ENCODE measurements around the gene CGB3.
A peak's percentile ranks its signal among the peaks of the same experiment; 100 is the strongest.
"Not testable (repeated sequence)": the region's sequence is repeated elsewhere in the genome, so short reads cannot be mapped to it uniquely, and the experiment has no call there.

CGB3 gene

GRCh38 chr19:49024233-49024632 lies at the start of gene CGB3:
Gene CGB3 (minus strand): TSS chr19:49024333. CDS start chr19:49023971, 362 bp downstream.
- not testable (repeated sequence) for DNase-seq

DNA sequence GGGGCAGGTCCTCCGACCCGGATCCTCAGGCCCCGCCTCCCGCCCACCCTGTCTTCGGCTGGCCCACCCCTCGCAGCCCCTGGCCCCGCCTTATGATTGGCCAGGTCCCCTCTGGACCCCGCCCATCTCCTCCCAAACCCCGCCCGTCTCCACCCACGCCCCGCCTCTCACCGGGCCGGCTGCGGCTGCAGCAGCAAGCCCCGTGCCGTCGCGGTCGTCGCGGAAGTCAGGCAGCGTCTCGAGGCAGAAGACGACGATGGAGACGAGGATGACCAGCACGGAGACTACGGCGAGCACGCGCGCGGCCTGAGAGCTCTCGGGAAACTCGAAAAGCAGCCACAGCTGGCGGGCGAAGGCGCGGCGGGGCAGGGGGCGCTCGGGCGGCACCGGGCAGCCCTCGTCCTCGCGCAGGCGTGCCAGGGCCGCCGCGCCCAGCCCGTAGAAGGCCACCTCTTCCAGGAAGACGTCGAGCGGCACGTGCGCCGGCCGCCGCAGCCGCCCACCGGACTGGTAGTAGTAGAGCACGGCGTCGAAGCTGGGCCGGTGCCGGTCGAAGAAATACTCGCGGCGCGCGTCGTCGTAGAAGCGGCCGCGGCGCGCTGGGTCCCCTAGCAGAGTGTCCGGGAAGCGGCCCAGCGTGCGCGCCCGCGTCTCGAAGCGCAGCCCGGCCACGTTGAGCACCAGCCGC lies 47.9 kb upstream of the CGB3 start:
- no peak for DNase-seq

DNA sequence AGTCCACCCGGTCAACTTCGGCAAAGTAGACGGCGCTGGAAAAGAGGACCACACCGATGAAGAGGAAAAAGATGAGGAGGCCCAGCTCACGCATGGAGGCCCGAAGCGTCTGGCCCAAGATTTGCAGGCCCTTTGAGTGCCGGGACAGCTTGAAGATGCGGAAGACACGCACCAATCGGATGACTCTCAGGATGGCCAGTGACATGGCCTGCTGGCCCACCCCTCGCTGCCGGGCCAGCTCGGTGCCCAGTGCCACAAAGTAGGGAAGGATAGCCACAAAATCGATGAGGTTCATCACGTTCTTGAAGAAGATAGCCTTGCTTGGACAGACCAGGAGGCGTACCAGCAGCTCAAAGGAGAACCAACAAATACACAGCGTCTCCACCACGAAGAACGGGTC lies 46.3 kb upstream of the CGB3 start:
- DNase-seq = no peak

DNA sequence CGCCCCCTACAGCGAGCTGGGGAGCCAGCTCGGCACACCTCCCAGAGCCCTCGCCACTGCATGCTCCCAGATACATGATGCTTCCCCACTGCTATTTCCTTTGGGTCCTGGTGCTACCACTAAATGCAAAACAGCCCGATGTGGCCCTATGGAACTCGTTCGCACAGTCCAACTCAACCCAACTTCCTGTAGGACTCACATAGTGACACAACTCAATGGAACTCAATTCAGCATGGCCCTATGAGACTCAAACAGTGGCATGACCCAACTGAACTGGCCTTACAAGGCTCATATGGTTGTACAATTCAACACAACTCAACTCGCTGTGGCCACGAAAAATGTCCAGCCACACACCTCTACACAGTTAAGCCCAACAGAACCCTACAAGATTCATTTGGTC lies 44.9 kb upstream of the CGB3 start:
- no peak for DNase-seq

DNA sequence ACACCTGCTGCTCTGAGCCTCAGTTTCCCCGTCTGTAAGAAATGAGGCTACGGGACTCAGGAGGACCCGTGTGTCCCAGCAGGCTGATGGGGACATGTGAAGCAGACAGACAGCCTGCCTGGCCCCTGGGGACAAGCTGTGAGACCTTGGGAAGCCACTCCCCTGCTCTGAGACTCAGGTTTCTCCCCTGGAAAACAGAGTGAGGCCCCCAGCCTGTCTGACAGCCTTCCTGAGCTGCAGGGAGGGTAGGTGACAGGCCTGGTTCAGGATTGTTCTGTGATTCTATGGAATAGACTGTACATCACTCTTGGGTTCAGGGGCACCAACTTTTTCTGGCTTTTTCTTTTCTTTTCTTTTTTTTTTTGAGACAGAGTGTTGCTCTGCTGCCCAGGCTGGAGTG lies 43.4 kb upstream of the CGB3 start:
- no peak for DNase-seq

DNA sequence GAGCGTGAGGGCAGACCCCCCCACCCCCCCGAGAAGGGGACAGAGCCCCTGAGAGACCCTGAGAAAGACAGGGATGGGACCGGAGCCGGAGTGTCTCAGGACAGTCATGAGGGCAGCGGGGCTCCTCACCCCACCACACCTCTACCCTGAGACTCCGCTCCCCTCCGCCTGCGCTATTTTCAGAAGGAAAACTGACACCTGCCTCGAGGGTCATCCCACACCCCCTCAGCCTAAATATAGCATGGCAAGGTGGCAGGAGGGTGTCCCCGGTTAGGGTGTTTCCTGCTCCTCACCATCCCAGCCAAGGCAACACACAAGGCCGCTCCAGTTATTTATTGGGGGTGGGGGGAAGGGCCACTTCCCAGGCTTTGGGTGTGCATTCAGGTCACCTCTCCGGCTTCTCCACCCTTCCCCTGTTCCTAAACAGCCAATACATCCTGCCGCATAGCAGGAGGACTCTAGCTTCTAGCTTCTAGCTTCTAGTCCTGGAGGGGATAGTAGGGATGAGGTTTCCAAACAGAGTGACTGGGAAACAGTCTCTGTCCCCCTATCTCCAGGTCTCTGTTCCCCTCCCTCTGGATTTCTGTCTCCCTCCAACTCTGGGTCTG lies 41.9 kb upstream of the CGB3 start:
- DNase-seq = no peak

- DNase-seq = no peak
Observed at GRCh38 chr19:49064768-49065611, 40.9 kb upstream of the CGB3 start, which contains the start of gene NTF4. Gene NTF4 (minus strand): TSS chr19:49064818. CDS start chr19:49061997, 2,821 bp downstream.

- DNase-seq = no peak
Observed at GRCh38 chr19:49064029-49064629, 40.0 kb upstream of the CGB3 start.

DNA sequence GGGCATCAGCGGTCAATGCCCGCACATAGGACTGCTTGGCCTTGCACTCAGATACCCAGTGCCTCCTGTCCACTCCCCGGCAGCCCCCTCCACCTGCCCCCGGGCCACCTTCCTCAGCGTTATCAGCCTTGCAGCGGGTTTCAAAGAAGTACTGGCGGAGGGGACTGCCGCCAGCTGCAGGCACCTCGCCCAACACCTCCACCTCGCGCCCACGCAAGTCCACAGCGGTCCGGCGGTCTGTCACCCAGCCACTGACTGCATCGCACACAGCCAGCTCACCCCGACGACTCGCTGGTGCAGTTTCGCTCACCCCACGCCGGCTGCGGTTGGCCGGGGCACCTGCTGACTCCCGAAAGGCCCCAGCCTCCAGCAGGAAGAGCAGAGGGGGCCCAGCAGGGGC lies 37.3 kb upstream of the CGB3 start:
- no peak for DNase-seq

DNA sequence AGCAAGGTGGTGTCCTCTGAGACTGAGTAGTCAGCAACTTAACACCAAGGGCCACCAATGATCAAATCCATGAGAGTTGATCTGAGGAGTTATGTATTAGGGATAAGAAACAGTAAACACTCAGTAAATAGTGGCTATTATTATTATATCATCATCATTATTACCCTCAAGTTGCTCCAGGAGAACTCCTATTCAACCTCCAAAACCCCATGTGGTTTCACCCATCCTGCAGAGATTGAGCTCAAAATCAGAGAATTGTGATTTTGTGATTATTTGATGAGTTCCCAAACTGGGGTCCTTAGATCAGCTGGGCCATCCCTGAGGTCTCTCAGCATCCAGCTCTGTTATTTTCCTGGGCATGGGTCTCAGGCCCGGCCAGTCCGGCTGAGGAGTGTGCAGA lies 36.9 kb upstream of the CGB3 start:
- no peak for DNase-seq

DNA sequence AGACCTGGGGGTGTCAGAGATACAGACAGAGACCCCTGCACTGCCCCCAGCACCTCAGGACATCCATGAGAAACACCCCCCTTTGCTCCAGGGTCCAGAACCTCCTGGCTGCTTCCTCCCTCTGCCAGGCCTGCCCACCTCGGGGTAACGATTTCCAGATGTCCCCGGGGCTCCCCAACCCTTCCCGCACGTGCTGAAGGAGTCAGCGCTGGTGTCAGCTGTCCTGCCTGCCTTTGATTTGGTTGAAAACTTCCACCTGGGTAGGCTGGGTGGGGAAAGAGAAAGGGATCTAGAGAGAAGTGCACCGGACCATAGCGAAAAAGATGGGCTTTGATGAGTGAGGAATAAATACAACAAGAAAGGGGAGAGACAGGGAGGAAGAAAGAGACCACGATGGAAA lies 34.9 kb upstream of the CGB3 start:
- no peak for DNase-seq

DNA sequence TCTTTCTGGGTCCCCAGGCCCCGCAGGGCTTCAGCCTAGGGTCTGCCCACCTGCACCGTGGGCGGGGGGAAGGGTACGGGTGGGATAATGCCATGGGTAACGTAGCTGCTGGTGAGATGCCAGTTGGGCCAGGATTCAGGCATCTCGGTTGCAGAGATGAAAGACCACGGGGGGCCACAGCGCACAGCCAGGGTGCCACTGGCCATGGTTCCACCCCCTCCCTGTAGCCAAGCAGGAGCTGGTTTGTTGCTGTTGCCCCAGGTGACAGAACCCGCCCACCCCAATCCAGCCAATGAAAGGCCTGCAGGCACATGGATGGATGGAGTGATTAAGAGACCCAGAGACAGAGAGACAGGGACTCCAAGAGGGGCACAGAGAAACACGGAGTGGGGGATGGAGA lies 34.4 kb upstream of the CGB3 start:
- no peak for DNase-seq

- DNase-seq = no peak
Observed at GRCh38 chr19:49057636-49058234, 33.6 kb upstream of the CGB3 start, which contains the start of gene CGB7. Gene CGB7 (minus strand): TSS chr19:49057749. CDS start chr19:49055375, 2,374 bp downstream.

- not testable (repeated sequence) for DNase-seq
Observed at GRCh38 chr19:49056902-49057596, 32.9 kb upstream of the CGB3 start.

DNA sequence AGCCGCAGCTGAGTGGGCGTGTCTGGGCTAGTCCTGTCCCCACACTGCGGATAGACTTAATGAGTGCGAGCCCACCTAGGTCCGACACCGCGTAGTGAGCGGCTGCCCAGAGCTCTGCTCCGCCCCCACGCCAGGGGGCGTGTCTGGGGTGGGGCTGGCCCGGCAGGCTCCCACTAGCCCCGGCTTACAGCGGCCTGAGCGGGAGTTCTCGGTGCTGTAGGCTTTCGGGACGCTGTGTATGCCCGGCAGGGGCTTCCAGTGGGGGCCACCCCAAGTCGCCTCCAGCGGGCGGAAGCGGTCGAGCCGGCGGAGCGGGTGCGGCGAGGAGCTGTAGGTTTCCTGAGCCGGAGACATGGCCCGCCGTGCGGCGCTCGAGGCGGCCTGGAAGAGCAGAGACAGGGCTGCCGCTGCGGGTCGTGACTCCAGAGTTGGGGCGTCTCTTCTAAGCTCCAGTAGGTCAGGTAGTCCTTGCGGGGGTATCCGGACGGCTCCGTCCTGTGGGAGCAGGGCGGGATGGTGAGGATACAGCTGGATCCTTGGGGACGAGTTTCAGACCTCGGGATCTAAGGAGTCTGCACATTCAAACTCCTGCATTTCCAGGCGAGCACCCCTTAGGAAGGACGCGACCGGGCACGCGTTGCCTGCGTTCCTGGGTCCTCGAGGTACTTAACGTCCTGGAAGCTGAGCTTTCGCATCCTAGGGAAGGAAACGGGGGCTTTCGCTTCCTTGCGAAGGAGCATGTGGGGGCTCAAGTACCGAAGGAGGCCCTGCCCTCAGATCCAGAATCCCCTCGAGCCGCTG lies 32.2 kb upstream of the CGB3 start:
- DNase-seq = peak in 3 of 4 experiments; percentile 18 to 42 (median 20)

DNA sequence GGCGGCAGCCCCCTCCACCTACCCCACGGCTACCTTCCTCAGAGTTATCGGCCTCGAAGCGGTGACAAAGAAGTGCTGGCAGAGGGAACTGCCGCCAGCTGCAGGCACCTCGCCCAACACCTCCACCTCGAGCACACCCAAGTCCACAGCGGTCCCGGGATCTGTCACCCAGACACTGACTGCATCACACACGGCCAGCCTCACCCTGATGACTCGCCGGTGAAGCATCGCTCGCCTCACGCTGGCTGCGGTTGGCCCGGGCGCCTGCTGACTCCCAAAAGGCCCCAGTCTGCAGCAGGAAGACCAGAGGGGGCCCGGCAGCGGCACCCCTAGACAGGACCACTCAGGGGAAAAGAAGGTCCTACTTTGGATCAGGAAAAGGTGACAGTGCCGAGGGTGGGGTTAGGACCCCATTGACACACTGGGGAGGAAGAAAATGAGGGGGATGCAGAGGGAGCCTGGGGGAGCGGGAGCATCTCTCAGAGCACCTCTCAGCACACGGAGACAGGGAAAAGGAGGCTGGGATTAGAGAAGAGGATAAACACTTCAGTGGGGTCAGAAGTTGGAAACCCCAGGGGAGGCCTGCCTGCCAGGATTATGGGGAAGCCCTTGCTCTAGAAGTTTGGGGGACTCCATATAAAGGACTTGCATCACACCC lies 26.4 kb upstream of the CGB3 start:
- DNase-seq = not testable (repeated sequence)

GRCh38 chr19:49049834-49050233 lies 25.7 kb upstream of the CGB3 start:
- not testable (repeated sequence) for DNase-seq

DNA sequence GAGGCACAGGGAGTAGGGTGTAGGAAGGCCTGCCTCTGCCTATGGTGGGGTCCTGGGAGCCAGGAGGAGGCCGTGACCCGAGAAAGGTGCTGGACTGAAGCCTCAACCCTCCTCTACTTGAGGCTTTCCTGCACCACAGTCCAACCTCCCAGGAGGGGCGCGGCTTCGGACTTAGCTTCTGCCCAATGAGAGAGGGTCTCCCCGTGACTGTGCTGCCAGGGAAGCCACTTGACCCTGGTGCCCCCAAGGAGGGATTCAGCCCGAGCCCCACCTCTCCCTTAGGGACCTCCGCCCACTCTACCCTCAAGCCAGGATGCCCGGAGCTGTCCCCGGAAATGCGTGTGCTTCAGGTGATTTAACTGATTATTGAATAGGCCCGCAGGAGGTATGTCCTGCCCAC lies 24.9 kb upstream of the CGB3 start, which contains the start of gene CGB8:
Gene CGB8 (minus strand): TSS at position 101 of the 400 bp plus-strand sequence. CDS start 372 bp downstream, outside the sequence.
- not testable (repeated sequence) for DNase-seq

GRCh38 chr19:49043548-49043947 lies 19.4 kb upstream of the CGB3 start, which contains the start of gene CGB5:
Gene CGB5 (plus strand): TSS chr19:49043848. CDS start chr19:49044210, 362 bp downstream.
- not testable (repeated sequence) for DNase-seq

DNA sequence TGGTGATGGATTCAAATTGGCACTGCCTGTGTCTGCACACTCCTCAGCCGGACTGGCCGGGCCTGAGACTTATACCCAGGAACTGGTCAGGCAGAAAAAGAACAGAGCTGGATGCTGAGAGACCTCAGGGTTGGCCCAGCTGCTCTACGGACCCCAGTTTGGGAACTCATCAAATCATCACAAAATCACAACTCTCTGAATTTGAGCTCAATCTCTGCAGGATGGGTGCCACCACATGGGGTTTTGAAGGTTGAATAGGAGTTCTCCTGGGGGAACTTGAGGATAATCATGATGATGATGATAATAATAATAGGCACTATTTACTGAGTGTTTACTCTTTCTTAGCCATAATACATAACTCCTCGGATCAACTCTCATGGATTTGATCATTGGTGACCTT lies 18.5 kb upstream of the CGB3 start:
- not testable (repeated sequence) for DNase-seq

Measured in activated naive CD4-positive, alpha-beta T cell (primary cell).